HepG2 (cell line): ENCODE results near the gene CTF1. TPM values are rescaled to one million over a fixed set of nuclear protein-coding genes. Genes with fewer than 3 reads are reported as not detected.

Experiments used
- CENPT ChIP-seq: sonication (generic); formaldehyde crosslinking; IDR thresholded peaks from 2 replicates; pipeline ENCODE4 v1.8.0; 2022; ENCODE audit warnings: low read depth, mild to moderate bottlenecking, moderate library complexity, missing genetic modification reagents
- HNF4G ChIP-seq, 2 experiments: sonication (generic) in 1 of 2; formaldehyde crosslinking in 1 of 2; IDR thresholded peaks; 2 replicates each; pipeline versions ENCODE4 v1.4.0 to v1.6.1; 2011 to 2020; ENCODE audit warnings: borderline replicate concordance in 2 of 2, low read depth in 2 of 2, mild to moderate bottlenecking in 2 of 2, low read length in 1 of 2, missing genetic modification reagents in 1 of 2, moderate library complexity in 1 of 2
- NR2F2 ChIP-seq: IDR thresholded peaks from 2 replicates; pipeline ENCODE4 v1.6.1; 2012; ENCODE audit warnings: low read depth, inconsistent platforms, borderline replicate concordance
- REST ChIP-seq, 2 experiments: IDR thresholded peaks; 2 replicates each; pipeline ENCODE4 v1.6.1; 2011 to 2012; ENCODE audit warnings: low read length in 2 of 2, borderline replicate concordance in 1 of 2, low read depth in 1 of 2, mild to moderate bottlenecking in 1 of 2, moderate library complexity in 1 of 2
- SMYD3 ChIP-seq: sonication (generic); formaldehyde crosslinking; IDR thresholded peaks from 2 replicates; pipeline ENCODE4 v1.8.1; 2023; ENCODE audit warnings: mild to moderate bottlenecking, missing genetic modification reagents
- ZBTB40 ChIP-seq, 2 experiments: fragments of 450-650 bp in 1 of 2; sonication (generic) in 1 of 2; formaldehyde crosslinking in 1 of 2; IDR thresholded peaks; 2 replicates each; pipeline versions ENCODE4 v1.6.1 to v1.8.0; 2016 to 2022; ENCODE audit warnings: antibody characterized with exemption in 1 of 2, mild to moderate bottlenecking in 1 of 2, missing genetic modification reagents in 1 of 2
- ZNF207 ChIP-seq: fragments of 450-650 bp; IDR thresholded peaks from 2 replicates; pipeline ENCODE4 v1.6.1; 2016; ENCODE audit warnings: antibody characterized with exemption, borderline replicate concordance
- ZNF546 ChIP-seq: sonication (generic); formaldehyde crosslinking; conservative IDR thresholded peaks from 2 replicates; pipeline ENCODE4 v1.8.1; 2023; ENCODE audit warnings: mild to moderate bottlenecking, missing genetic modification reagents
- ZNF552 ChIP-seq: sonication (generic); formaldehyde crosslinking; IDR thresholded peaks from 2 replicates; pipeline ENCODE4 v1.9.0; 2022; ENCODE audit warnings: missing genetic modification reagents, mild to moderate bottlenecking, borderline replicate concordance
- ZNF557 ChIP-seq: sonication (generic); formaldehyde crosslinking; IDR thresholded peaks from 2 replicates; pipeline ENCODE4 v1.4.0; 2020; ENCODE audit warnings: missing genetic modification reagents
- ZNF619 ChIP-seq: sonication (generic); formaldehyde crosslinking; IDR thresholded peaks from 2 replicates; pipeline ENCODE4 v1.4.0; 2020; ENCODE audit warnings: mild to moderate bottlenecking, missing genetic modification reagents
- polyA plus RNA-seq, 8 experiments: library from polyadenylated mRNA; depleted of rRNA in 3 of 8; stranded (reverse) in 7 of 8; unstranded in 1 of 8; fragments of >200 nt; fragmentation: Illumina TruSeq in 4 of 8; extraction: Trizol in 4 of 8; gene quantifications; 2 replicates each; pipeline versions ENCODE4 v1.2.1 to v1.2.3, GENCODE V29; 2011 to 2016; ENCODE audit warnings: low read depth in 4 of 8, missing spikeins in 1 of 8, mixed read lengths in 1 of 8; ENCODE audit not compliant: insufficient read depth in 1 of 8
- total RNA-seq, 5 experiments: library from RNA; depleted of rRNA; stranded (reverse); fragments of >200 nt; fragmentation: Illumina TruSeq; extraction: Trizol; gene quantifications; 2 replicates each; pipeline ENCODE4 v1.2.3, GENCODE V29; 2016; ENCODE audit warnings: low read depth in 1 of 5
- TF ChIP-seq, protein P1 (sequence below): sonication (generic); formaldehyde crosslinking; IDR thresholded peaks from 2 replicates; pipeline ENCODE4 v1.4.0; 2020; ENCODE audit warnings: missing genetic modification reagents, borderline replicate concordance

Gene CTF1
- total and polyA plus RNA-seq, 2 of the 13 experiments (the other 11 are each of a cell fraction or from before 2014, with no cell fraction given) = 0.13 to 1.8 TPM

GRCh38 chr16:30921748-30922419 is 25.5 kb downstream of the CTF1 start (continued):
- no peak for TF ChIP-seq ZBTB40 (IDR thresholded peaks at IDR 0.05)
- TF ChIP-seq ZBTB40 (CRISPR knock-in tag; IDR thresholded peaks at IDR 0.05) = no peak; the same call in 1 of the 2 replicates
- no peak for TF ChIP-seq HNF4G (IDR thresholded peaks at IDR 0.05; ENCODE audit: borderline replicate concordance, low read depth, low read length)
- peak; percentile 40; the same call in 1 of the 2 replicates for TF ChIP-seq HNF4G (CRISPR knock-in tag; IDR thresholded peaks at IDR 0.05; ENCODE audit: borderline replicate concordance, low read depth)
- TF ChIP-seq ZNF619 = peak; percentile 40; the same call in 1 of the 2 replicates
- TF ChIP-seq ZNF552 (CRISPR knock-in tag) = 0 out of 2 replicates have a peak, but pooled peaks have one; percentile 87
- TF ChIP-seq CENPT (CRISPR knock-in tag) = no peak
- TF ChIP-seq ZNF557 = peak; percentile 12; the same call in 1 of the 2 replicates
- TF ChIP-seq REST (IDR thresholded peaks at IDR 0.05; ENCODE audit: borderline replicate concordance in 1 of 2, low read depth in 1 of 2, low read length in 2 of 2) = no peak
- TF ChIP-seq SMYD3 (CRISPR knock-in tag) = no peak
- TF ChIP-seq ZNF207 = no peak
- TF ChIP-seq NR2F2 = no peak
- TF ChIP-seq, protein P1, sequence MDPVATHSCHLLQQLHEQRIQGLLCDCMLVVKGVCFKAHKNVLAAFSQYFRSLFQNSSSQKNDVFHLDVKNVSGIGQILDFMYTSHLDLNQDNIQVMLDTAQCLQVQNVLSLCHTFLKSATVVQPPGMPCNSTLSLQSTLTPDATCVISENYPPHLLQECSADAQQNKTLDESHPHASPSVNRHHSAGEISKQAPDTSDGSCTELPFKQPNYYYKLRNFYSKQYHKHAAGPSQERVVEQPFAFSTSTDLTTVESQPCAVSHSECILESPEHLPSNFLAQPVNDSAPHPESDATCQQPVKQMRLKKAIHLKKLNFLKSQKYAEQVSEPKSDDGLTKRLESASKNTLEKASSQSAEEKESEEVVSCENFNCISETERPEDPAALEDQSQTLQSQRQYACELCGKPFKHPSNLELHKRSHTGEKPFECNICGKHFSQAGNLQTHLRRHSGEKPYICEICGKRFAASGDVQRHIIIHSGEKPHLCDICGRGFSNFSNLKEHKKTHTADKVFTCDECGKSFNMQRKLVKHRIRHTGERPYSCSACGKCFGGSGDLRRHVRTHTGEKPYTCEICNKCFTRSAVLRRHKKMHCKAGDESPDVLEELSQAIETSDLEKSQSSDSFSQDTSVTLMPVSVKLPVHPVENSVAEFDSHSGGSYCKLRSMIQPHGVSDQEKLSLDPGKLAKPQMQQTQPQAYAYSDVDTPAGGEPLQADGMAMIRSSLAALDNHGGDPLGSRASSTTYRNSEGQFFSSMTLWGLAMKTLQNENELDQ (CRISPR knock-in tag) = no peak
- 0 out of 2 replicates have a peak, but pooled peaks have one; percentile 31 for TF ChIP-seq ZNF546 (CRISPR knock-in tag)
